ENCODE results near the gene SLC2A8.

Gene SLC2A8

DNA sequence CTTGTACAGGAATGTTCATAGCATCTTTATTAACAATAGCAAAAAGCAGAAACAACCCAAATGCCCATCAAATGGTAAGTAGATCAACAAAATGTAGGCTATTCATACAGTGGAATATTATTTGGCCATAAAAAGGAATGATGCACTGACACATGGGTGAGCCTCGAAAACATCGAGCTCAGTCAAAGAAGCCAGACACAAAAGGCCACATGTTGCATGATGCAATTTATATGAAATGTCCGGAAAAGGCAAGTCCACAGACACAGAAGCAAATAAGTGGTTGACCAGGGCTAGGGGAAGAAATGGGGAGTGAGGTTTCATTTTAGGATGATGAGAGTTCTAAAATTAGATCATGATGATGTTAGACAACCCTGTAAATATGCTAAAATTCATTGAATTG, 16.5 kb upstream of the SLC2A8 start:
- DNase-seq (ENCODE audit: low read depth): no peak

DNA sequence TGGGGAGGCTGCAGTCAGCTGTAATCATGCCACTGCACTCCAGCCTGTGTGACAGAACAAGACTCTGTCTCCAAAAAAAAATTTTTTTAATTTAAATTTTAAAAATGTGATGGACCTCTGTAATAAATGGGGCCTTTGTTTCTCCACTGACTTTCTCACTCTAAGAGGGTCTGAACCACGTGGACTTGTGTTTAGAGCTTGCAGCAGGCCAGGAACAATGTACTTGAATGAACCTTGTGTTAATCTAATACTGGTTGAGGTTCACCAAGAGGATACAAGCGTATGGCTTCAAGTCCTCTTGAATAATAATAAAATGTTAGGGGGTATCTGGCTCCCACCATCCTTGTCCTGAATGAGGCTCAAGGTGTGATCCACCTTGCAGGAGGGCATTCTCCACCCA, 14.4 kb upstream of the SLC2A8 start:
- DNase-seq (ENCODE audit: low read depth): no peak

- no peak for DNase-seq (ENCODE audit: low read depth)
These were observed 12.8 kb upstream of the SLC2A8 start for GRCh38 chr9:127384016-127384730.

- no peak for DNase-seq (ENCODE audit: low read depth)
These were observed 12.1 kb upstream of the SLC2A8 start for GRCh38 chr9:127384901-127385300.

DNA sequence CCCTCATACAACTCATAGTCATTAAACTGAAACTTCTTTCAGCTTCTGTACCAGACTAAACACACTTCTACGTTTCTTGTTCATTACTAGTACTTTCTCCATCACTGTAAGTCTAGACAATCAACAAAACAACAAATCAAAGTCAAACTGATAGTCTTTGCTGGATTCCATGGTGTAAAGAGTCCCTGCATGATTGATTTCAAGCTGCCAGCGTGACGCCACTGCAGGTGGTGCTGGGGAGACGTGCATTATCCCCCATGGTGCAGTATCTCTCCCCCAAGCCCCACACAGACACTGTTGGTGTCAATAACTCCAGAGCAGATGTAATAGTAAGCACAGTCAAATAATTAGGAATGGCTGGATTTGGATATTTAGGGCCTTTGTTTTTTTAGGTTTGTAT, 10.7 kb upstream of the SLC2A8 start:
- no peak for DNase-seq (ENCODE audit: low read depth)

GRCh38 chr9:127386981-127387380, 10.0 kb upstream of the SLC2A8 start:
- DNase-seq (ENCODE audit: low read depth): no peak

- peak; percentile 86 for DNase-seq (ENCODE audit: low read depth)
These were observed 8.7 kb upstream of the SLC2A8 start for GRCh38 chr9:127388037-127388855.

DNA sequence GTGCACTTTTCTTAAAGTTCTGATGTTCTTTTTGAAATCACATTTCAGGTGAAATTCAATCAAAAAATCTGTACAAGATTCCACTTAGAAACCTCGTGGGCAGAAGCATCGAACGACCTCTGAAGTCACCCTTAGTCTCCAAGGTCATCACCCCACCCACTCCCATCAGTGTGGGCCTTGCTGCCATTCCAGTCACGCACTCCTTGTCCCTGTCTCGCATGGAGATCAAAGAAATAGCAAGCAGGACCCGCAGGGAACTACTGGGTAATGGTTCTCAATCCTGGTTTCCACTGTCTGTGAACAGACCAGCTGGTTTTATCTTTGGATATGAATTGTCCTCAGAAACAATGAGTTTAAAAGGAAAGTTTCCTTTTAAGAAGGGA, 8.1 kb upstream of the SLC2A8 start:
- no peak for DNase-seq (ENCODE audit: low read depth)

DNA sequence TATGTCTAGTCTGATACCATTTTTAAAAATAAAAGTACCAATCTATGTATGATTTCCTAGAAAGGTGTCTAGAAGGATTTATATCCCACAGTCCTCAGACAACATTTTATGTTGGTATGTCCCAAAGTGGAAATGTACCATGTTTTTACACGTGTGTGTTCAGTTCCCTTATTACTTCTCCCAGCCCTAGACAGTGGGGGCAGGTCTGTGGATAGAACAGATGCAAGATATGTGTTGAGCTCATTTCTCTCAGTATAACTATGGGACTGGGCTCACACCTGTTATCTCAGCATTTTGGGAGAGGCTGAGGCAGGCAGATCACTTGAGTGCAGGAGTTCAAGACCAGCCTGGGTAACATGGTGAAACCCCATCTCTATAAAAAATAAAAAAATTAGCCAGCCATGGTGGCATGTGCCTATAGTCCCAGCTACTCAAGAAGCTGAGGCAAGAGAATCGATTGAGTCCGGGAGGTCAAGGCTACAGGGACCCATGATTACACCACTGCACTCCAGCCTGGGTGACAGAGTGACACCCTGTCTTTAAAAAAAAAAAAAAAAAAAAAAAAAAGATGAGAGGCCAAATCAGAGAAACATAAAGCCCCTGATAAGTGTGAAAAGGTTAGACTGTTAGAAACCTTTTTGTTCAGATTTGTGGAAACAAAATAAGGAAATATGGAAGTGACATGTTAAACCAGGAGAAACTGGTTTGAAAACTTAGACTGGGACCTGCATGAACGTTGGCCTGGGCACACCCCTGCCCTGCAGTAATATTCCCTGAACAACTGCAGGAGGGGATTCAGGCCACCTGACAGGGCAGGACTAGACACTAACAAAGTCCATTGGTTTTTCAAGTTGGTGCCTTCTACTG, 7.4 kb upstream of the SLC2A8 start:
- no peak for DNase-seq (ENCODE audit: low read depth)

DNA sequence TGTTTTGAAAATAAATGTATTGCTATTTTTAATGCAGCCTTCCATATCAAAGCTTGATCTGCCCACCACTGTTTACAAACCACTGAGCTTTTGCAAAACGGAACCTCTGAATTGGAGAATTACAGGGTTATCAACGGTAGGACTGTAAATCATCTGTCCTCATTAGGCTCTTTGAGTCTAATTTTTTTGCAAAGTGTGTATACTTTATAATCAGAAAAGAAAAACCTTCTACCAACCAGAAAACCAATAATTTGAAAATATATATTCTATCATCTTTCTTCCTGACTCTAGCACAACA, 6.8 kb upstream of the SLC2A8 start:
- DNase-seq (ENCODE audit: low read depth): no peak

DNA sequence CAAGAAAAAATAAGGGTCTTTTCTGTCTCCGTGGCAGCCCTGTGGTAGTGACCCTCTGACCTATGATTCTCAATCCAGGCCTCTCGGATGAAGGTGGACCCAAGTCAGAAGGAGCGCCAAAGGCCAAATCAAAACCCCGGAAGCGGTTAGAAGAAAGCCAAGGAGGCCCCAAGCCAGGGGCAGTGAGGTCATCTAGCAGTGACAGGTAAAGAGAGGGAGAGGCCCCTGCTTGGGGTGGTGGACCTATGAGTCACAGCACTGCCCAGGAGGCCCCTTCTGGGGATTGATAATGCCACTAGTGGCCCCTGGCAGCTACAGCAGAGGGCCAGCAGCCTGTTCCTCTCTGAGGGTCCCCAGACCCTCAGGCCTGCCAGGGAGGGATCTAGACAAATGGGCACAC, 6.4 kb upstream of the SLC2A8 start:
- DNase-seq (ENCODE audit: low read depth): no peak

GRCh38 chr9:127392166-127392565, 4.8 kb upstream of the SLC2A8 start:
- no peak for DNase-seq (ENCODE audit: low read depth)

GRCh38 chr9:127392976-127393375, 4.0 kb upstream of the SLC2A8 start:
- no peak for DNase-seq (ENCODE audit: low read depth)

- no peak for DNase-seq (ENCODE audit: low read depth)
These were observed 3.3 kb upstream of the SLC2A8 start for GRCh38 chr9:127393645-127394044.

DNA sequence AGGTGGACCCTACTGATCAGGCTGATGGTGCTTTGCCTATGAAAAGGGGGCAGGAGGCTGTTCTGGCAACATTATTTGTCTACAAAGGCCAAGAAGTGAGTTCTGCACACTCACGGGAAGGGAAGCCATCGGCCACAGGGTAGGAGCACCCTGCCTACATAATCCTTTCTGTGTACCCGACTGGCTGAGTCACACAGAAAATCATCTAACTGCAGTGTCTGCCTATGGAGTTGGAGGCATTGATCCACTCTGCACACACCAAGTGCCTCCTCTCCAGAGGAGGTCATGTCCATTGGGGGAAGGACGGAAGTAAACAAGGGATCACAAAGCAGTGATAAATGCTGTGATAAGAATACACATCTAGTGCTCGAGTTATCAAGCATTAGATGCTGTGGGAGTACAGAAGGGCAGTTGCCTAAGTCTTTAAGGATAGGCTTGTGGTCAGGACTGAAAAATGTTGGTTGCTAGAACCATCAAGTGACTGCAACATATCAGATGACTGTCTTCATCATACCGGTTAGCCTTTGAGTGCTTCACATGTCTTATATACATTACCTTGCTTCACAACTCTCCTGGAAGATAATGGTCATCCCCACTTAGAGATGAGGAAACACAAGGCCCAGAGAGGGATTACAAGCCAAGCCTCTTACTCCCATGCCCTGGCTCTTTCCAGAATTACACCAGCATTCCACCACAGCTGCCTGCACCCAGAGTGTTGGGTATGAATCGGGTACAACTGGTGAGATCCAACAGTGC, 1.3 kb upstream of the SLC2A8 start:
- DNase-seq (ENCODE audit: low read depth): no peak

DNA sequence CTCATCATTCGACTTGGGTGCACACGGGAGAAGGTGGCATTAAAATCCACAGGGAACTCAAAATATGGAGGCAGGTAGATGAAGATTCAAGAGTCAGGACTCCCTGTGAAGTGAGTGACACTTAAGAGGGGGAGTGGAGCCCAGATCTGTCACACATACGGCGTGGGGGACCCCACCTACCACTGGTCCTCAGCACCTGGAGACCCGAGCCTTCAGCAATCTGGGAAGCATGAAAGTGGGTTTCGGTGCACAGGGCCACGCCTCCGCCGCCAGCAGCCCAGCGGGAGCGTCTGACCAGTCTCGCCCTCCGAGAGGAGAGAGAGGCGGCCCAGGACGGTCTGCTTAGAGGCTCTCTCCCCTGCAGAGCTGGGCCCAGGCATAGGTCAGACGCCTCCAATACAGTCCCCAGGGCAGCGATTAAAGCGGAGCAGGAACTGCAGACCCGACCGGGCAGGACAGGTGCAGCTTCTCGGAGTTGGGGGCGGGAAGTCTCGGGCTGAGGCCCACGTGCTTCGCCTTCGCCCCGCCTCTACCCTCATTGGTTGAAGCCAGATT, 639 bp upstream of the SLC2A8 start:
- DNase-seq (ENCODE audit: low read depth): no peak

DNA sequence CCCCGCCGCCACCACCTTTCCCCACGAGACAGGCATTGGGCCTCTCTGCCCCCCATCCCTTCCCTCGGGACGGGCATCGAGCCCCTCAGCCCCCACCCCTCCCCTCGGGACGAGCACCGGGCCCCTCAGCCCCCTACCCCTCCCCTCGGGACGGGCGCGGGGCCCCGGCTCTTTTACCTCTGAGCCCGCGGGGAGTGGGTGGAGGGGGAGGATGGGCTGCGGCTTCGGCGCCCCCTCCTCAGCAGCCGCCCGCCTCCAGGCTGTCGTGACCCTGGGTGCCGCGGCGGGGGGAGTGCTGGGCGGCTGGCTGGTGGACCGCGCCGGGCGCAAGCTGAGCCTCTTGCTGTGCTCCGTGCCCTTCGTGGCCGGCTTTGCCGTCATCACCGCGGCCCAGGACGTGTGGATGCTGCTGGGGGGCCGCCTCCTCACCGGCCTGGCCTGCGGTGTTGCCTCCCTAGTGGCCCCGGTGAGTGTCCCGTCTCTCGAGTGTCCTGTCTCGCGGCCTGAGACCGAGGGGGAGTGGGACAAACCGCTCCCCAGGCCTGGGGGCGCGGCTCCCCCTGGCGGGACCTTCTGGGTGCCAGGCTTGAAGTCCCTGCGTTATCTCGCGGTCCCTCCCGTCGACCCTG, 791 bp downstream of the SLC2A8 start:
- DNase-seq (ENCODE audit: low read depth): no peak

DNA sequence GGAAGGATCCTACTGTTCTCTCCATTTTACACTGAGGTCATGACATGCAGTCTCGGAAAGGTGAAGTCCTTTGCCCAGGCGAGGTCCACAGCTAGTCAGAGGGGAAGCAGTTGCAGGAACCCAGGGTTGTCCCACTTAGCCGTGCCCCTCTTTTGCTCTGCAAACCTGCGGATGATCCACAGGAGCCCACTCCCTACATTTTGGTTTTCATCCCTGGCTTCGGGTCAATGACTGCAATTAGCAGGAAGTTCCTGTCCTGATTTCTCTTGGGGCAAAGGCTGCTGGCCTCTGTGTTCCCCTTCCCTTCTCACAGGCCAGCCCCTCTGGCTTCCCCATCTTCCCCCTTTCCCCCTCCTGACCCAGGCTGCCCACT, 1.3 kb downstream of the SLC2A8 start:
- DNase-seq (ENCODE audit: low read depth): no peak

GRCh38 chr9:127398715-127399400, 1.9 kb downstream of the SLC2A8 start:
- DNase-seq (ENCODE audit: low read depth): no peak

DNA sequence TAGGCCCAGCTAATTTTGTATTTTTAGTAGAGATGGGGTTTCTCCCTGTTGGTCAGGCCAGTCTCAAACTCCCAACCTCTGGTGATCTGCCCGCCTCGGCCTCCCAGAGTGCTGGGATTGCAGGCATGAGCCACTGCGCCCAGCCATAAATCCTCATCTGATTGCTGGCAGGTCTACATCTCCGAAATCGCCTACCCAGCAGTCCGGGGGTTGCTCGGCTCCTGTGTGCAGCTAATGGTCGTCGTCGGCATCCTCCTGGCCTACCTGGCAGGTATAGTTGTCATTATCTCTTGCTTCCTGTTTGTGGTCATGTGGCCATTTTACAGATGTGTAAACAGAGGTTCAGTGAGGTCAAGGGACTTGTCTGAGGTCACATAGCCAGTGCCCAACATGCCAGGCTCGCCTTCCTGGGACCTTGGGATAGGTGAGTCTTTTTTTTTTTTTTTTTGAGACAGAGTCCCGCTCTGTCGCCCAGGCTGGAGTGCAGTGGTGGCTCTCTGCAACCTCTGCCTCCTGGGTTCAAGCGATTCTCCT, 2.8 kb downstream of the SLC2A8 start:
- DNase-seq (ENCODE audit: low read depth): no peak
